Upper lobe of left lung (tissue), 6 donors: ENCODE measurements around the gene CPAMD8. TPM values are rescaled to one million over a fixed set of nuclear protein-coding genes. Genes with fewer than 3 reads are reported as not detected.

Experiments
- ATAC-seq, 2 donors: fragments of 200-7000 bp; cut with Tn5 transposase; one replicate each; pipeline ENCODE4 v1.9.1; 2022; ENCODE audit warnings: mild to moderate bottlenecking in 2 of 2, moderate library complexity in 2 of 2; ENCODE audit not compliant: low FRiP score in 2 of 2
- DNase-seq, 2 donors: peaks; one replicate each; pipeline ENCODE4 v3.0.0-alpha.2; 2019 to 2020
- H3K27ac ChIP-seq, 4 donors: fragments of 200-600 bp; sonication (generic); one replicate each; pipeline ENCODE4 v1.5.1; 2016 to 2019
- H3K27me3 ChIP-seq, 4 donors: fragments of 200-600 bp; sonication (generic); one replicate each; pipeline ENCODE4 v1.5.1; 2017 to 2019
- H3K36me3 ChIP-seq, 4 donors: fragments of 200-600 bp; sonication (generic); one replicate each; pipeline ENCODE4 v1.5.1; 2016 to 2019
- H3K4me1 ChIP-seq, 4 donors: fragments of 200-600 bp; sonication (generic); one replicate each; pipeline ENCODE4 v1.5.1; 2018 to 2019
- H3K4me3 ChIP-seq, 4 donors: fragments of 200-600 bp; sonication (generic); one replicate each; pipeline ENCODE4 v1.5.1; 2017 to 2019; ENCODE audit warnings: mild to moderate bottlenecking in 2 of 4, moderate library complexity in 1 of 4
- H3K9me3 ChIP-seq, 4 donors: fragments of 200-600 bp; sonication (generic); one replicate each; pipeline ENCODE4 v1.5.1; 2018 to 2019
- CTCF ChIP-seq, 6 experiments: fragments of 450-650 bp in 4 of 6; fragments of 200-600 bp in 2 of 6; sonication (generic) in 2 of 6; IDR thresholded peaks; one replicate each; pipeline ENCODE4 v1.5.1; 2016 to 2019; ENCODE audit warnings: antibody characterized with exemption in 6 of 6
- EP300 ChIP-seq, 4 donors: sonication (generic); formaldehyde crosslinking; IDR thresholded peaks; one replicate each; pipeline ENCODE4 v1.5.1; 2017; ENCODE audit warnings: antibody characterized with exemption in 4 of 4, control low read depth in 2 of 4
- POLR2A ChIP-seq, 4 donors: fragments of 450-650 bp; IDR thresholded peaks; one replicate each; pipeline ENCODE4 v1.5.1; 2016 to 2017; ENCODE audit warnings: antibody characterized with exemption in 4 of 4, mild to moderate bottlenecking in 2 of 4
- POLR2AphosphoS5 ChIP-seq, 2 donors: sonication (generic); formaldehyde crosslinking; IDR thresholded peaks; one replicate each; pipeline ENCODE4 v1.5.1; 2017; ENCODE audit warnings: antibody characterized with exemption in 2 of 2
- WGBS, 2 donors: methylation state at CpG; one replicate each; pipeline ENCODE4 v1.1.5; 2017 to 2018; 5-methylcytosine and 5-hydroxymethylcytosine counted together
- total RNA-seq, 6 donors: library from RNA; depleted of rRNA in 4 of 6; stranded (reverse); fragments of >200 nt in 4 of 6; gene quantifications; one replicate each; pipeline versions ENCODE4 v1.1.0 to v1.2.1, GENCODE V29; 2016 to 2021
- donor health status: DM: no; HTN: no; CAD: no; lungs with moderate emphysema.
- donor health status: DM: no; HTN: yes; CAD: no; lungs with severe emphysema.

CPAMD8 gene
- total RNA-seq, 6 donors from 2014 or later, result 35.8 to 262 (median 61.1) TPM

GRCh38 chr19:16978839-16979802 is 47.5 kb downstream of the CPAMD8 start:
- H3K27me3 ChIP-seq, result no peaks in the 10 kb centered on the region
- ATAC-seq, result no peak
- no peak for DNase-seq
- peaks cover 0 to 10% (median 0%) of the 10 kb centered on the region in 4 donors for H3K36me3 ChIP-seq
- no peak overlapping the region for H3K27ac ChIP-seq
- TF ChIP-seq POLR2A (IDR thresholded peaks at IDR 0.05) (no peak), CTCF (IDR thresholded peaks at IDR 0.05) (no peak), POLR2AphosphoS5 (IDR thresholded peaks at IDR 0.05) (no peak), EP300 (IDR thresholded peaks at IDR 0.05) (no peak)
- 95 to 96% methylated on average over 1 of the region's 1 CpG for WGBS, 2 donors
- no peaks in the 10 kb centered on the region for H3K9me3 ChIP-seq
- no peaks in the 10 kb centered on the region for H3K4me1 ChIP-seq
- no peak overlapping the region for H3K4me3 ChIP-seq

- H3K27me3 ChIP-seq, result no peaks in the 10 kb centered on the region
- no peaks in the 10 kb centered on the region for H3K9me3 ChIP-seq
- no peak for ATAC-seq
- H3K4me1 ChIP-seq, result no peaks in the 10 kb centered on the region
- WGBS, 2 donors, result 77 to 82% methylated on average over 1 to 2 of the region's 2 CpGs
- no peak overlapping the region for H3K4me3 ChIP-seq
- peaks cover 0 to 10% (median 0%) of the 10 kb centered on the region in 4 donors for H3K36me3 ChIP-seq
- no peak for DNase-seq
- no peak for TF ChIP-seq CTCF (IDR thresholded peaks at IDR 0.05)
- no peak for TF ChIP-seq POLR2A (IDR thresholded peaks at IDR 0.05)
- no peak for TF ChIP-seq POLR2AphosphoS5 (IDR thresholded peaks at IDR 0.05)
- TF ChIP-seq EP300 (IDR thresholded peaks at IDR 0.05), result no peak
- no peak overlapping the region for H3K27ac ChIP-seq
These were observed 48.5 kb downstream of the CPAMD8 start for GRCh38 chr19:16978156-16978555.

- no peaks in the 10 kb centered on the region for H3K9me3 ChIP-seq
- DNase-seq, result no peak
- TF ChIP-seq EP300 (IDR thresholded peaks at IDR 0.05) (no peak), POLR2A (IDR thresholded peaks at IDR 0.05) (no peak), POLR2AphosphoS5 (IDR thresholded peaks at IDR 0.05) (no peak), CTCF (IDR thresholded peaks at IDR 0.05) (no peak)
- H3K4me1 ChIP-seq, result no peaks in the 10 kb centered on the region
- H3K36me3 ChIP-seq, result peaks cover 0 to 10% (median 0%) of the 10 kb centered on the region in 4 donors
- no peak for ATAC-seq
- no peak overlapping the region for H3K4me3 ChIP-seq
- H3K27me3 ChIP-seq, result no peaks in the 10 kb centered on the region
- 91 to 93% methylated on average over 15 of the region's 15 CpGs for WGBS, 2 donors
- no peak overlapping the region for H3K27ac ChIP-seq
These were observed 49.3 kb downstream of the CPAMD8 start for GRCh38 chr19:16977306-16977705.

GRCh38 chr19:16976446-16976845 is 50.2 kb downstream of the CPAMD8 start:
- Histone ChIP-seq H3K9me3 (no peaks in the 10 kb centered on the region), H3K27ac (no peak overlapping the region), H3K27me3 (no peaks in the 10 kb centered on the region), H3K4me3 (no peak overlapping the region), H3K4me1 (no peaks in the 10 kb centered on the region), H3K36me3 (peaks cover 0 to 10% (median 0%) of the 10 kb centered on the region in 4 donors)
- 95 to 96% methylated on average over 5 of the region's 5 CpGs for WGBS, 2 donors
- DNase-seq, result no peak
- no peak for TF ChIP-seq CTCF (IDR thresholded peaks at IDR 0.05)
- no peak for TF ChIP-seq POLR2AphosphoS5 (IDR thresholded peaks at IDR 0.05)
- no peak for TF ChIP-seq EP300 (IDR thresholded peaks at IDR 0.05)
- no peak for TF ChIP-seq POLR2A (IDR thresholded peaks at IDR 0.05)
- no peak for ATAC-seq
